WTC11 (cell line): ENCODE data around the gene TMEM272.

Experiments used
- ATF2 ChIP-seq: sonication (generic); formaldehyde crosslinking; IDR thresholded peaks from 2 replicates; pipeline ENCODE4 v1.8.1; 2022; ENCODE audit warnings: low read depth, missing genetic modification reagents, borderline replicate concordance
- ATF3 ChIP-seq: sonication (generic); formaldehyde crosslinking; conservative IDR thresholded peaks from 2 replicates; pipeline ENCODE4 v1.8.1; 2022; ENCODE audit warnings: mild to moderate bottlenecking, missing genetic modification reagents
- CTCF ChIP-seq: fragments of 200-600 bp; IDR thresholded peaks from 2 replicates; pipeline ENCODE4 v1.8.0; 2022; ENCODE audit warnings: antibody characterized with exemption
- ESRRA ChIP-seq: sonication (generic); formaldehyde crosslinking; IDR thresholded peaks from 2 replicates; pipeline ENCODE4 v1.8.1; 2022; ENCODE audit warnings: mild to moderate bottlenecking, missing genetic modification reagents, borderline replicate concordance
- ETV6 ChIP-seq: sonication (generic); formaldehyde crosslinking; IDR thresholded peaks from 2 replicates; pipeline ENCODE4 v1.8.1; 2022; ENCODE audit warnings: mild to moderate bottlenecking, missing genetic modification reagents
- FOXP1 ChIP-seq: sonication (generic); formaldehyde crosslinking; IDR thresholded peaks from 2 replicates; pipeline ENCODE4 v1.8.0; 2022; ENCODE audit warnings: missing genetic modification reagents, mild to moderate bottlenecking, moderate library complexity, borderline replicate concordance
- GABPB1 ChIP-seq: sonication (generic); formaldehyde crosslinking; IDR thresholded peaks from 2 replicates; pipeline ENCODE4 v1.8.1; 2023; ENCODE audit warnings: mild to moderate bottlenecking, missing genetic modification reagents
- MAX ChIP-seq: sonication (generic); formaldehyde crosslinking; IDR thresholded peaks from 2 replicates; pipeline ENCODE4 v1.8.0; 2022; ENCODE audit warnings: mild to moderate bottlenecking, missing genetic modification reagents
- NR2C2 ChIP-seq: sonication (generic); formaldehyde crosslinking; IDR thresholded peaks from 2 replicates; pipeline ENCODE4 v1.8.0; 2022; ENCODE audit warnings: mild to moderate bottlenecking, missing genetic modification reagents
- USF1 ChIP-seq: sonication (generic); formaldehyde crosslinking; IDR thresholded peaks from 2 replicates; pipeline ENCODE4 v1.8.0; 2022; ENCODE audit warnings: mild to moderate bottlenecking, missing genetic modification reagents
- ZNF219 ChIP-seq: sonication (generic); formaldehyde crosslinking; IDR thresholded peaks from 2 replicates; pipeline ENCODE4 v1.8.0; 2023; ENCODE audit warnings: missing genetic modification reagents, mild to moderate bottlenecking, borderline replicate concordance
- ZNF263 ChIP-seq: sonication (generic); formaldehyde crosslinking; IDR thresholded peaks from 2 replicates; pipeline ENCODE4 v1.8.1; 2022; ENCODE audit warnings: low read depth, mild to moderate bottlenecking, moderate library complexity, missing genetic modification reagents
- ZNF281 ChIP-seq: sonication (generic); formaldehyde crosslinking; IDR thresholded peaks from 2 replicates; pipeline ENCODE4 v1.8.0; 2023; ENCODE audit warnings: mild to moderate bottlenecking, missing genetic modification reagents
- ZNF317 ChIP-seq: sonication (generic); formaldehyde crosslinking; IDR thresholded peaks from 2 replicates; pipeline ENCODE4 v1.8.1; 2023; ENCODE audit warnings: low read depth, mild to moderate bottlenecking, moderate library complexity, missing genetic modification reagents, borderline replicate concordance

GRCh38 chr13:51808811-51809210 lies 36.2 kb downstream of the TMEM272 start:
- TF ChIP-seq CTCF (no peak), GABPB1 (CRISPR knock-in tag) (no peak), NR2C2 (CRISPR knock-in tag) (no peak), FOXP1 (CRISPR knock-in tag) (no peak), ATF3 (CRISPR knock-in tag) (no peak), ZNF281 (CRISPR knock-in tag) (no peak), ESRRA (CRISPR knock-in tag) (no peak), ATF2 (CRISPR knock-in tag) (no peak), ZNF219 (CRISPR knock-in tag) (no peak), MAX (no peak), USF1 (CRISPR knock-in tag) (no peak), ZNF263 (CRISPR knock-in tag) (no peak), ETV6 (CRISPR knock-in tag) (no peak), ZNF317 (no peak)
